Epidermal melanocyte (primary cell): ENCODE data around the gene HJURP.

ENCODE experiments used
- DNase-seq: peaks from one replicate; pipeline ENCODE4 v3.0.0; 2011; ENCODE audit warnings: low spot score; ENCODE audit not compliant: insufficient read length

The HJURP gene

GRCh38 chr2:233794128-233794658 lies 60.1 kb downstream of the HJURP start:
- no peak for DNase-seq

DNA sequence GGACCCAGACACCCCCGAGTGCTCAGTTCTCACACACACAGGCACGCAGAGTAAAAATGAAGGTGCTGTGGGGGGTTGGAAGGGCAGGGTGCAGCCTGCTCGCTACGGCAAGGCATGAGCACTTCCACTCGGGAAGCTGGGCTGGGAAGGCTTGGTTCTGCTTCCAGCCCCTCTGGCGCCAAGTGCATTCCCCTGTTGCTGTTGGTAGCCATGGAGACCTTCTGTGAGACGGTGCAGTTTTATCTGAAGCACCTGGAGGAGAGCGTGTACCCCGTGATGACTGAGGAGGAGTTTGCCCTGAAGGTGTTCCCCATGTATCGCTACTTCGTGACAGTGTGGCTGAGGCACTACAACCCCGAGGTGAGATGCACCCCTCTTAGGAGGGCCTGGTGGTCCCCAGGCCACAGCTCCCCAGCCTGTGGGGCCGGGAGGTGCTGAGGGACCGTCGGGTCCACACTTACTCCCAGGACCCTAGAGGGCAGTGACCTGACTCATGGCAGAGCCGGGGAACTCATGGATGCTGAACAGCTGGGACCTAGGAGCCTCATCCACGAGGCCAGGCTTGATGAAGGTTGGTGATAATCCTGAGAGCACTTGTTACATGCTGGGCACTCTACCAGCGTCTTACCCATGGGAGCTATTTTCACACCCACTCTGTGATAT lies 60.7 kb downstream of the HJURP start:
- DNase-seq: no peak

DNA sequence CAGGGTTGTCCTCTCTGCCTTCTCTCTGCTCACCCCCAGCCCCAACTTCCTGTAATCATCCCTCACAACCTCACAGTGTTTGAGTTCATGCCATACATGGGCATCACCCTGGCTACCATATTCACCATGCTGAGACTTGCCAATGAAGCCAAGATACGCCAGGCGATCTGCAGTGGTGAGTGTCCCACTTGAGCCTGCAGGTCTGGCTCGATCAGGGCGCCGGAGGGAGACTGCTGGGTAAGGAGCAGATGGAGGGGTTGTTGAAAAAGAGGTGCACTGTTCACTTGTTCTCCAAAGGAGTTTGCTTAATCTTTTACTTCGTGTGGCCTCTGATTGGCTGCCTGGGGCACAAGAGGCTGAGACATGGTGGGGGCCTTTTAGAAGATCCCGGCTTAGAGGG lies 61.6 kb downstream of the HJURP start:
- DNase-seq: no peak

GRCh38 chr2:233791883-233792329 lies 62.4 kb downstream of the HJURP start:
- DNase-seq: no peak

DNA sequence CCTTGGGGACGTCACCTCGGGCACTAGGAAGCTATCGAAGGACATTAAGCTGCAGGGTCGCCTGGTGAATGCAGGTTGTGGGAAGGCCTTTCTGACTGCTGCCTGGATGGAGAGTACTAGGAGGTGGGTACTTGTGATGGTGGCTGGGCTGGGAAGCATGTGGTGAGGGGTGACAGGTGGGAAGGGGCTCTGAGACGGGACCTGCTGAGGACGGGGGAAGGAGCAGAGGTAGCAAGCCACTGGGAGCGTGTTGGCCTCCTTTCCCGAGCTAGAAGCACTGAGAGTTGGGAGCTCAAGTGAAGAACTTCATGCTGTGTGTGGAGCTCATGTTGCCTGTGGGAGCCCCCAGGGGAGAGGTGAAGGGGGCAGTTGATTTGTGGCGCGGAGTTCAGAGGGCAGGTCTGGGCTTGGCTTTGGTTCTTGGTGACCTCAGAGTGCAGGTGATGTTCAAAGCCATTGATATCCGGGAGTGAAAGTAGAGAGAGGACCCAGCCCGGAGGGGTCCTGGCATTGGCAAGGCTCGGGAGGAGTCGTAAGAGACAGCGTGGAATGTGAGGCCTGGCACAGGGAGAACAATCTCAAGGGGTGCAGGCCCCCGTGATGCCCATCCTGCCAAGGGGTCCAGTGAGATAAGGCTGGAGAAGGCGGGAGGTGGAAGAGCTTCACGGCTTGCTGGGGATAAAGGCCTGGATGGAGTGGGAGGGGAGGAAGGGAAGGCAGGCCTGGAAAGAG lies 63.0 kb downstream of the HJURP start:
- no peak for DNase-seq

DNA sequence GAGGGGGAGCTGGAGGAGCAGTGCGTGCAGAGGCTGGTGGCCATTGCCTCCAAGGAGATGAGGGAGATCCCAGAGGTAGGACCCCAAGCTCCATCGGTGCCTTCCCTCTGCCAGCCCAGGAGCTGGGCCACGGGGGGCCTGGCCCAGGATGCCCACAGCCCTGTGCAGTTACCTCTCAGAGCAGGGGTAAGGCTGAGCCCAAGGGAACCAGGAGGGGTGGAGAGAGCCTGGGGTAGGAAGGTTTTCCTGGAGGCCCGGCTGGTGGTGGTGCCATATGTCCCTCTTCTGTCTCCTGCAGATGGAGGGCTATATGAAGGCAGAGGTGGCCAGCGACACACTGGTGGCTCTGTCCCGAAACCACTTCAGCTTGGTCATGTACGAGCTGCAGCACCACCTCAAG lies 64.8 kb downstream of the HJURP start:
- DNase-seq: no peak
